OCI-LY3 (cell line): ENCODE measurements around the gene FTO.

Experiments used
- H2AFZ ChIP-seq: fragments of 200-600, 300-600 bp; shearing (Covaris generic); 2 replicates; pipeline ENCODE4 v1.6.0; 2014; ENCODE audit warnings: antibody characterized with exemption, low read depth, low read length
- H3K27ac ChIP-seq: fragments of 200-600, 300-600 bp; sonication (generic); 2 replicates; pipeline ENCODE4 v1.5.1; 2014; ENCODE audit warnings: mild to moderate bottlenecking, low read length, moderate library complexity, mixed read lengths
- H3K27me3 ChIP-seq: fragments of 200-600, 300-600 bp; sonication (generic); 2 replicates; pipeline ENCODE4 v1.6.1; 2014; ENCODE audit warnings: low read depth, low read length, mixed read lengths
- H3K36me3 ChIP-seq: fragments of 200-600, 300-600 bp; sonication (generic); replicated peaks from 2 replicates; pipeline ENCODE3; 2014; ENCODE audit warnings: low read depth, low read length, mixed read lengths
- H3K4me1 ChIP-seq: fragments of 300-600, 200-600 bp; sonication (generic); 2 replicates; pipeline ENCODE4 v1.6.1; 2014; ENCODE audit warnings: low read length, mixed read lengths
- H3K4me2 ChIP-seq: fragments of 200-600, 300-600 bp; sonication (generic); 2 replicates; pipeline ENCODE4 v1.6.1; 2014; ENCODE audit warnings: low read length, mixed read lengths
- H3K4me3 ChIP-seq: fragments of 300-600, 200-600 bp; sonication (generic); 2 replicates; pipeline ENCODE4 v1.5.1; 2014; ENCODE audit warnings: antibody characterized with exemption, mild to moderate bottlenecking, low read length, moderate library complexity
- H3K79me2 ChIP-seq: fragments of 300-600, 200-600 bp; shearing (Covaris generic); 2 replicates; pipeline ENCODE4 v1.6.1; 2014; ENCODE audit warnings: mild to moderate bottlenecking, low read length, mixed read lengths
- H3K9ac ChIP-seq: fragments of 300-600, 200-600 bp; shearing (Covaris generic); 2 replicates; pipeline ENCODE4 v1.6.0; 2014; ENCODE audit warnings: mild to moderate bottlenecking, low read length, moderate library complexity
- H3K9me3 ChIP-seq: fragments of 200-600, 300-600 bp; shearing (Covaris generic); 2 replicates; pipeline ENCODE4 v1.6.1; 2014; ENCODE audit warnings: low read length, mixed read lengths; ENCODE audit not compliant: insufficient read depth
- H4K20me1 ChIP-seq: fragments of 200-600, 300-600 bp; sonication (generic); 2 replicates; pipeline ENCODE4 v1.6.1; 2016; ENCODE audit warnings: low read length, mixed read lengths; ENCODE audit not compliant: insufficient read depth
- EZH2phosphoT487 ChIP-seq: fragments of 200-600 bp; shearing (Covaris generic); IDR thresholded peaks from 2 replicates; pipeline ENCODE4 v1.6.1; 2018; ENCODE audit warnings: antibody characterized with exemption, mixed run types, low read depth
- TF ChIP-seq, protein P1 (sequence below): fragments of 200-600, 300-600 bp; sonication (generic); IDR thresholded peaks from 2 replicates; pipeline ENCODE4 v1.5.1; 2014; ENCODE audit warnings: antibody characterized with exemption, low read length, low read depth

The FTO gene

DNA sequence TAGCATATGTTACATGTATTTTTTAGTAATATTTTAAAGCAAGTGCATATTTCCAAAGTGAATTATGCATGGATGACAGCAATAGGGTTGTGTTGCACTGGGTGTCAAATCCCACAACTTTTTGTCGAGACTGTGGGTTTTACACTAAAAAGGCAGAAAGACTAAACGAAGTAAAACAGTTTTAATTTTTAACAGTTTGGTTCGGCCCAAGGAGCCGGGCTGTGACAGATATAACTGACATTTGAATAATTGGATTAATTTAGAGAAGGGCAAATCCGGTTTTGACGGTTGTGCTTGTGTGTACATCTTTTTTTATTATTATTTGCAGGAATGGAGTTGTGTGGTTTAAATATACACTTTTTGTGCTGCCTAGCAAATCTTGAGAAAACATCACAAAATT lies 263.6 kb downstream of the FTO start:
- TF ChIP-seq, protein P1, sequence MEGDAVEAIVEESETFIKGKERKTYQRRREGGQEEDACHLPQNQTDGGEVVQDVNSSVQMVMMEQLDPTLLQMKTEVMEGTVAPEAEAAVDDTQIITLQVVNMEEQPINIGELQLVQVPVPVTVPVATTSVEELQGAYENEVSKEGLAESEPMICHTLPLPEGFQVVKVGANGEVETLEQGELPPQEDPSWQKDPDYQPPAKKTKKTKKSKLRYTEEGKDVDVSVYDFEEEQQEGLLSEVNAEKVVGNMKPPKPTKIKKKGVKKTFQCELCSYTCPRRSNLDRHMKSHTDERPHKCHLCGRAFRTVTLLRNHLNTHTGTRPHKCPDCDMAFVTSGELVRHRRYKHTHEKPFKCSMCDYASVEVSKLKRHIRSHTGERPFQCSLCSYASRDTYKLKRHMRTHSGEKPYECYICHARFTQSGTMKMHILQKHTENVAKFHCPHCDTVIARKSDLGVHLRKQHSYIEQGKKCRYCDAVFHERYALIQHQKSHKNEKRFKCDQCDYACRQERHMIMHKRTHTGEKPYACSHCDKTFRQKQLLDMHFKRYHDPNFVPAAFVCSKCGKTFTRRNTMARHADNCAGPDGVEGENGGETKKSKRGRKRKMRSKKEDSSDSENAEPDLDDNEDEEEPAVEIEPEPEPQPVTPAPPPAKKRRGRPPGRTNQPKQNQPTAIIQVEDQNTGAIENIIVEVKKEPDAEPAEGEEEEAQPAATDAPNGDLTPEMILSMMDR = no peak
- TF ChIP-seq EZH2phosphoT487 = no peak
- Histone ChIP-seq H3K27me3 (no peaks in the 10 kb centered on the region), H3K9ac (no peak overlapping the region), H3K9me3 (no peaks in the 10 kb centered on the region), H3K27ac (no peak overlapping the region), H3K4me3 (no peak overlapping the region), H3K4me2 (no peak overlapping the region), H2AFZ (no peak overlapping the region), H3K79me2 (no peaks in the 10 kb centered on the region), H3K4me1 (no peaks in the 10 kb centered on the region), H3K36me3 (no peaks in the 10 kb centered on the region), H4K20me1 (no peaks in the 10 kb centered on the region)

DNA sequence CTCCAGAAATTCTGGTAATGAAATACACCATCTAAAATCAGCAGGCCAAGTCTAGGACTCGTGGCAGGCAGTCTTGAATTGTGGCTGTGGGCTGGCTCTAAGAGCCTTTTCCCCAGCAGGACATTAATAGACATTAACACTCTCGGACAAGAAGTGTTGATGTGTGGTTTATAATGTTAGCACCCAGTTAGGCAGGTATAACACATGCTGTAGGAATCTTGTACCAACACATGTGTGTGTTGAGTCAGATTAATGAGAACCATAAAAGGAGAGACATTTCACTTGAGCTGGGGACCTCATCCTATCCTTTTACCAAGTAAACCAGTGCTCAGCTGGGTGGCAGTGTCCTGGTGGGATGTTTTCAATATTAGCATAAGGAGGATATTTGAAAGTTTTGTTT lies 264.5 kb downstream of the FTO start:
- Histone ChIP-seq H3K9ac (no peak overlapping the region), H2AFZ (no peak overlapping the region), H4K20me1 (no peaks in the 10 kb centered on the region), H3K4me3 (no peak overlapping the region), H3K4me2 (no peak overlapping the region), H3K36me3 (no peaks in the 10 kb centered on the region), H3K9me3 (no peaks in the 10 kb centered on the region), H3K79me2 (no peaks in the 10 kb centered on the region), H3K4me1 (no peaks in the 10 kb centered on the region), H3K27ac (no peak overlapping the region), H3K27me3 (no peaks in the 10 kb centered on the region)
- TF ChIP-seq, protein P1 = no peak
- no peak for TF ChIP-seq EZH2phosphoT487

DNA sequence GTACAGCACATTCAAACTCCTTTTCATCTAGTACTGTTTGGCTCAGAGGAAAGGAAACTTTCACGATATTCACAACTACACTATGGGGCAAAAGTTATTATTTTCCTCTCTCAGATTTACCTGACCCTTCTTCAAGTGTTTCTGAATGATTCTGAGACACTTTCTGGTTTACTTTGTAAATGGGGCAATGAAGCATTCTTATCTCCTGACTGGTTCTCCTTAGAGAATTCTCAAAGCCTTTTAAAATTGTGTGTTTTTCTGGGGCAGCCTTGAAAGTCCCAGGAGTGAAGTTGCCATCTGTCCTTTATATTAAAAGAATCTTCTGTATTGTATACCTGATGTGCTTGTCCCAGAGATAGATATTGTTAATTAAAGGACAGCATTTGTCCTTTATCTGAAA lies 264.9 kb downstream of the FTO start:
- Histone ChIP-seq H3K79me2 (no peaks in the 10 kb centered on the region), H3K9me3 (no peaks in the 10 kb centered on the region), H3K27ac (no peak overlapping the region), H3K4me1 (no peaks in the 10 kb centered on the region), H3K9ac (no peak overlapping the region), H3K27me3 (no peaks in the 10 kb centered on the region), H4K20me1 (no peaks in the 10 kb centered on the region), H3K4me3 (no peak overlapping the region), H3K36me3 (no peaks in the 10 kb centered on the region), H3K4me2 (no peak overlapping the region), H2AFZ (no peak overlapping the region)
- TF ChIP-seq EZH2phosphoT487 = no peak
- TF ChIP-seq, protein P1 = no peak

DNA sequence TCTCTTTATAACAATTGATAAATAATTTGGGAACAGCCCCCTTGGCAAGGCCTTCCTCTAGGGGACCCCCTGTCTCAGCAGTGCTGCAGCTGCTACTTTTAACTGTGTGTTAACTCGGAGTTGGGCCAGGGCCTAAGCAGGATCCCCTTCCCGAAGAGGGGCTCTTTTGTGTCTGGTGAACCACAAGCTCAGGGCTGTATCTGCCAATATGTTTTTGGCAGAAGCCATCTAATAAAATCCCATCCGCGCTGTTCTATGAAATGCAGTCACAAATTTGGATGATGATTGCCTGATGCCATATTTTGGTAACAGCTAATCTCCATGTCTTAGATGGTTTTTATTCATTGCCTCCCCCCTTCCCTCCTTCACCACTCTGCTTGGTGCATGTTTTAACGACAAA lies 267.7 kb downstream of the FTO start:
- Histone ChIP-seq H2AFZ (no peak overlapping the region), H4K20me1 (no peaks in the 10 kb centered on the region), H3K9ac (no peak overlapping the region), H3K4me3 (no peak overlapping the region), H3K36me3 (no peaks in the 10 kb centered on the region), H3K4me1 (no peaks in the 10 kb centered on the region), H3K4me2 (no peak overlapping the region), H3K27ac (no peak overlapping the region), H3K27me3 (no peaks in the 10 kb centered on the region), H3K9me3 (no peaks in the 10 kb centered on the region), H3K79me2 (no peaks in the 10 kb centered on the region)
- TF ChIP-seq EZH2phosphoT487 = no peak

DNA sequence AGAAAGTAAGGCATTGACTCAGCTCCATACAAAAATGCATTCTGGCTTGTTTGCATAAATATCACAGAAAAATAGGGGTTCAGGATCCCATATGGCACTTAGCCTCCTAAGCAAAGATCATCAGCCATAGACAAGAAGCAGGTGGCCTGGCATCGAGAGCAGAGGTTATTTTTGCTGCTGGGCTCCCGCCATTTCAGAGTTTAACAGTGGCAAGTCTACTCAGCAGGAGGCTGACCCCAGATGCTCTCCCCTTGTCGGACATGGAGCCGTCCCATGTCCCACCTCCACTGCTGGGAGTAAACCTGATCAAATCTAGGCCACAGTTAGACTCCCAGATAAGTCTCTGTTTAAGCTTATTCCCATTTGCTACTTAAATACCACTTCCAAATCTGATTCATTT lies 269.1 kb downstream of the FTO start:
- Histone ChIP-seq H4K20me1 (no peaks in the 10 kb centered on the region), H3K27ac (no peak overlapping the region), H3K9me3 (no peaks in the 10 kb centered on the region), H3K36me3 (no peaks in the 10 kb centered on the region), H3K79me2 (no peaks in the 10 kb centered on the region), H2AFZ (no peak overlapping the region), H3K27me3 (no peaks in the 10 kb centered on the region), H3K4me3 (no peak overlapping the region), H3K9ac (no peak overlapping the region), H3K4me1 (no peaks in the 10 kb centered on the region), H3K4me2 (no peak overlapping the region)
- TF ChIP-seq, protein P1 = no peak
- TF ChIP-seq EZH2phosphoT487 = no peak
